Liver (tissue), 5 donors: ENCODE data around the gene SLC6A8. TPM values are rescaled to one million over a fixed set of nuclear protein-coding genes. Genes with fewer than 3 reads are reported as not detected.

Experiments used
- polyA plus RNA-seq, 2 donors: library from polyadenylated mRNA; stranded (reverse) in 1 of 2; unstranded in 1 of 2; fragments of 200-250 nt in 1 of 2; fragments of >200 nt in 1 of 2; fragmentation: Nextera tagmentation in 1 of 2; extraction: Ambion mirVana in 1 of 2; gene quantifications; one replicate each; pipeline versions ENCODE4 v1.2.1 to v1.2.3, GENCODE V29; 2013 to 2015
- small RNA-seq: library from RNA; depleted of rRNA; stranded (forward); fragments of <200 nt; gene quantifications from one replicate; pipeline ENCODE3, GENCODE V24; 2014
- total RNA-seq, 2 donors: library from RNA; depleted of rRNA; stranded (reverse); fragments of >200 nt; gene quantifications; one replicate each; pipeline ENCODE4 v1.2.3, GENCODE V29; 2014
- donor health status: healthy.
- donor health status: healthy.
- donor health status: healthy.

Gene SLC6A8
- total and polyA plus RNA-seq, 4 donors = 0.25 to 44.4 (median 1.4) TPM

Small RNA genes within 50 kb of the gene (small RNA-seq; reads per million reads assigned to genes)
- not detected for gene RN7SL687P

Other genes starting within 250 kb of the SLC6A8 start
- 1 to 10 TPM; 1.2 to 1.3 TPM for gene TREX2, start 241.9 kb upstream of the SLC6A8 start, total RNA-seq
- under 1 TPM in 1 of 2 donors, not detected in 1; 0.13 TPM for gene TREX2, start 241.9 kb upstream of the SLC6A8 start, polyA plus RNA-seq
- gene HAUS7, start 217.3 kb upstream of the SLC6A8 start, total RNA-seq = 1 to 10 TPM; 7.0 to 7.2 TPM
- gene HAUS7, start 217.3 kb upstream of the SLC6A8 start, polyA plus RNA-seq = 1 to 10 TPM; 8.4 to 8.9 TPM
- gene BGN, start 192.9 kb upstream of the SLC6A8 start, total RNA-seq = 10 to 100 TPM; 11.7 to 30.7 TPM
- 100 to 1,000 TPM in 1 of 2 donors, 10 to 100 TPM in 1; 58.8 to 131 TPM for gene BGN, start 192.9 kb upstream of the SLC6A8 start, polyA plus RNA-seq
- gene ATP2B3, start 170.3 kb upstream of the SLC6A8 start, total RNA-seq = not detected
- not detected for gene ATP2B3, start 170.3 kb upstream of the SLC6A8 start, polyA plus RNA-seq
- gene CCNQ, start 88.8 kb upstream of the SLC6A8 start, total RNA-seq = 1 to 10 TPM; 8.9 to 9.7 TPM
- 10 to 100 TPM in 1 of 2 donors, 1 to 10 TPM in 1; 9.9 to 14.7 TPM for gene CCNQ, start 88.8 kb upstream of the SLC6A8 start, polyA plus RNA-seq
- gene DUSP9, start 40.7 kb upstream of the SLC6A8 start, total RNA-seq = 100 to 1,000 TPM in 1 of 2 donors, 1 to 10 TPM in 1; 1.9 to 164 TPM
- gene DUSP9, start 40.7 kb upstream of the SLC6A8 start, polyA plus RNA-seq = under 1 TPM; 0.42 to 0.90 TPM
- under 1 TPM in 1 of 2 donors, not detected in 1; 0.17 TPM for gene PNCK, start 14.1 kb upstream of the SLC6A8 start, total RNA-seq
- under 1 TPM in 1 of 2 donors, not detected in 1; 0.02 TPM for gene PNCK, start 14.1 kb upstream of the SLC6A8 start, polyA plus RNA-seq
- 100 to 1,000 TPM in 1 of 2 donors, 10 to 100 TPM in 1; 64.6 to 101 TPM for gene BCAP31, start 36.5 kb downstream of the SLC6A8 start, total RNA-seq
- 100 to 1,000 TPM; 136 to 158 TPM for gene BCAP31, start 36.5 kb downstream of the SLC6A8 start, polyA plus RNA-seq
- gene ABCD1, start 36.9 kb downstream of the SLC6A8 start, total RNA-seq = 10 to 100 TPM in 1 of 2 donors, 1 to 10 TPM in 1; 5.6 to 10.8 TPM
- gene ABCD1, start 36.9 kb downstream of the SLC6A8 start, polyA plus RNA-seq = 1 to 10 TPM; 4.0 to 9.6 TPM
- under 1 TPM; 0.42 to 0.50 TPM for gene PLXNB3, start 76.3 kb downstream of the SLC6A8 start, total RNA-seq
- gene PLXNB3, start 76.3 kb downstream of the SLC6A8 start, polyA plus RNA-seq = under 1 TPM; 0.11 to 0.69 TPM
- under 1 TPM in 1 of 2 donors, not detected in 1; 0.05 TPM for gene SRPK3, start 93.1 kb downstream of the SLC6A8 start, total RNA-seq
- gene SRPK3, start 93.1 kb downstream of the SLC6A8 start, polyA plus RNA-seq = not detected
- 10 to 100 TPM; 23.3 to 30.1 TPM for gene IDH3G, start 106.4 kb downstream of the SLC6A8 start, total RNA-seq
- gene IDH3G, start 106.4 kb downstream of the SLC6A8 start, polyA plus RNA-seq = 10 to 100 TPM; 32.0 to 40.9 TPM
- gene SSR4, start 106.7 kb downstream of the SLC6A8 start, total RNA-seq = 100 to 1,000 TPM; 125 to 150 TPM
- 100 to 1,000 TPM; 458 to 459 TPM for gene SSR4, start 106.7 kb downstream of the SLC6A8 start, polyA plus RNA-seq
- gene PDZD4, start 142.6 kb downstream of the SLC6A8 start, total RNA-seq = 1 to 10 TPM in 1 of 2 donors, under 1 TPM in 1; 0.28 to 1.8 TPM
- 1 to 10 TPM in 1 of 2 donors, under 1 TPM in 1; 0.15 to 1.1 TPM for gene PDZD4, start 142.6 kb downstream of the SLC6A8 start, polyA plus RNA-seq
- gene L1CAM, start 198.2 kb downstream of the SLC6A8 start, total RNA-seq = under 1 TPM in 1 of 2 donors, not detected in 1; 0.59 TPM
- gene L1CAM, start 198.2 kb downstream of the SLC6A8 start, polyA plus RNA-seq = under 1 TPM; 0.28 to 0.39 TPM
- not detected for gene AVPR2, start 216.7 kb downstream of the SLC6A8 start, total RNA-seq
- gene AVPR2, start 216.7 kb downstream of the SLC6A8 start, polyA plus RNA-seq = under 1 TPM in 1 of 2 donors, not detected in 1; 0.05 TPM
- gene ARHGAP4, start 238.3 kb downstream of the SLC6A8 start, total RNA-seq = 10 to 100 TPM; 12.5 to 28.1 TPM
- 1 to 10 TPM; 3.3 to 8.0 TPM for gene ARHGAP4, start 238.3 kb downstream of the SLC6A8 start, polyA plus RNA-seq
- 10 to 100 TPM; 20.5 to 30.6 TPM for gene NAA10, start 247.1 kb downstream of the SLC6A8 start, total RNA-seq
- 10 to 100 TPM; 58.2 to 58.8 TPM for gene NAA10, start 247.1 kb downstream of the SLC6A8 start, polyA plus RNA-seq